GM12864 (cell line): ENCODE measurements around the gene OMD.

Experiments
- DNase-seq: peaks from one replicate; pipeline ENCODE4 v3.0.0-alpha.2; 2011; ENCODE audit warnings: low read depth
- H3K4me3 ChIP-seq: 2 replicates; pipeline ENCODE4 v1.5.1; 2011; ENCODE audit warnings: mild to moderate bottlenecking, low read depth, low read length, control low read depth
- TF ChIP-seq, protein P1 (sequence below): IDR thresholded peaks from 2 replicates; pipeline ENCODE4 v1.5.1; 2011; ENCODE audit warnings: low read depth, mild to moderate bottlenecking, moderate library complexity, low read length, control low read depth, inconsistent platforms; ENCODE audit errors: missing control alignments

The OMD gene

DNA sequence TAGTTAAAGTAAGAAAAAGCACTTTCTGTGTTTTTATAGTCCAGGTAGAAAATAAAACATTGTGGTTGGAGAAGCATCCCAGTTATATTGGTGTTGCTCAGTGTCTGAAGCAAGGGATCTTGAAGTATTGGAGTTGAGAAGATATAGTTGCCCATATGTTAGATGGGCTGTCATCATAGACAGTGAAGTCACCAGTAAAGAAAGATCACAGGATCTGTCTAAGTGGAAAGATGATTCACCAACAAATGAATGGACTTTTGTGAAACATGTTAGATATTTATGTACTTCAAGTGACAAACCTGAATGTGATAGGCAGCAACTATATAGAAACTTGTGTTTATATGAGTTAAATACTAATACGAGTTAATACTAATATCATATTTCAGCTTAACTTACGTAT, 31.6 kb downstream of the OMD start:
- TF ChIP-seq, protein P1, sequence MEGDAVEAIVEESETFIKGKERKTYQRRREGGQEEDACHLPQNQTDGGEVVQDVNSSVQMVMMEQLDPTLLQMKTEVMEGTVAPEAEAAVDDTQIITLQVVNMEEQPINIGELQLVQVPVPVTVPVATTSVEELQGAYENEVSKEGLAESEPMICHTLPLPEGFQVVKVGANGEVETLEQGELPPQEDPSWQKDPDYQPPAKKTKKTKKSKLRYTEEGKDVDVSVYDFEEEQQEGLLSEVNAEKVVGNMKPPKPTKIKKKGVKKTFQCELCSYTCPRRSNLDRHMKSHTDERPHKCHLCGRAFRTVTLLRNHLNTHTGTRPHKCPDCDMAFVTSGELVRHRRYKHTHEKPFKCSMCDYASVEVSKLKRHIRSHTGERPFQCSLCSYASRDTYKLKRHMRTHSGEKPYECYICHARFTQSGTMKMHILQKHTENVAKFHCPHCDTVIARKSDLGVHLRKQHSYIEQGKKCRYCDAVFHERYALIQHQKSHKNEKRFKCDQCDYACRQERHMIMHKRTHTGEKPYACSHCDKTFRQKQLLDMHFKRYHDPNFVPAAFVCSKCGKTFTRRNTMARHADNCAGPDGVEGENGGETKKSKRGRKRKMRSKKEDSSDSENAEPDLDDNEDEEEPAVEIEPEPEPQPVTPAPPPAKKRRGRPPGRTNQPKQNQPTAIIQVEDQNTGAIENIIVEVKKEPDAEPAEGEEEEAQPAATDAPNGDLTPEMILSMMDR, result no peak
- no peak for DNase-seq
- no peak overlapping the region for H3K4me3 ChIP-seq

- no peak for DNase-seq
- TF ChIP-seq, protein P1, result no peak
- no peak overlapping the region for H3K4me3 ChIP-seq
Observed at GRCh38 chr9:92385953-92386352, 38.3 kb downstream of the OMD start.

GRCh38 chr9:92385477-92385876, 38.8 kb downstream of the OMD start:
- TF ChIP-seq, protein P1, result no peak
- H3K4me3 ChIP-seq, result no peak overlapping the region
- no peak for DNase-seq

- TF ChIP-seq, protein P1, result no peak
Observed at GRCh38 chr9:92385001-92385400, 39.3 kb downstream of the OMD start.

DNA sequence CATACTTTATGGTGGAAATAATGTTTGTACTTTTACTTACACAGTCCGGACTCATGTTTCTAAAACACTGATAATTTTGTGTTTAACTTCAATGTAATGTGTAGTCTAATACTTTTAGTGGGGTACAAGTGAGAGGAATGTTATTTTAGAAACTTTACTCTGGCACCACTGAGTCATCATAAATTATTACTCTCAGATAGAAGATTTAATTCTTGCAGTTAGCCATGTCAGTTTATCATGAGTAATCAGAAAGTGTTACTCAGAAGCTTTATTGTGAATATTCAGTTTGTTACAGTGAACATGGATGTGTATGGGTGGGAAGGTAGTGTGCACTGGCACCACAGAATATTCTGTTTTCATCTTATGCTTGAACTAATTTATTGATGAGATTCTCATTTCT, 39.9 kb downstream of the OMD start:
- no peak for DNase-seq
- no peak overlapping the region for H3K4me3 ChIP-seq
- TF ChIP-seq, protein P1, result no peak

More at GRCh38 chr9:92385001-92385400, 39.3 kb downstream of the OMD start:
- no peak overlapping the region for H3K4me3 ChIP-seq
- DNase-seq, result no peak

DNA sequence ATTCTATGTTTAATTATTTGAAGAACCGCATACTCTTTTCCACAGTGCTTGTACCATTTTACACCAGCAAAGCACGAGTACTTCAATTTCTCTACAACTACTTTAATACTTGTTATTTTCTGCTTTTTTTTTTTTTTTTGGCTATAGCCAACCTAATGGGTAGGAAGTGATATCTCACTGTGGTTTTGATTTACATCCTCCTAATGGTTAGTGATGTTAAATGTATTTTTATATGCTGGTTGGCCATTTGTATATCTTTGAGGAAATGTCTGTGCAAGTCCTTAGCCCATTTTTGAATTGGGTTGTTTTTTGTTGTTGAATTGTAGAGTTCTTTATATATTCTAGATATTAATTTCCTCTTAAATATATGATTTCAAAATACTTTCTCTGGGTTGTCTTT, 42.5 kb downstream of the OMD start:
- TF ChIP-seq, protein P1, result no peak
- DNase-seq, result no peak
- no peak overlapping the region for H3K4me3 ChIP-seq

GRCh38 chr9:92380603-92381002, 43.7 kb downstream of the OMD start:
- no peak for DNase-seq
- TF ChIP-seq, protein P1, result no peak
- no peak overlapping the region for H3K4me3 ChIP-seq
